Natural killer cell treated with Interleukin-12 subunit alpha and Interleukin-12 subunit beta and Interleukin-15 and Interleukin-18, amount 100 ng/mL, for 72 hours (primary cell): Measurements from ENCODE around the gene CENPH. TPM values are rescaled to one million over a fixed set of nuclear protein-coding genes. Genes with fewer than 3 reads are reported as not detected.
"Not testable (repeated sequence)": the region's sequence is repeated elsewhere in the genome, so short reads cannot be mapped to it uniquely, and the experiment has no call there.

Experiments used
- ATAC-seq, 2 donors: fragments of 150-1000 bp; cut with Tn5 transposase in 1 of 2; sonication (Bioruptor Pico), chemical (Tn5 transposase) in 1 of 2; 2 replicates each; pipeline ENCODE4 v1.10.0; 2021
- DNase-seq: peaks from one replicate; pipeline ENCODE4 v3.0.0; 2022; ENCODE audit warnings: low spot score
- H3K27ac Mint-ChIP-seq, 2 donors: 1 replicate in 1 of 2; 2 replicates in 1 of 2; pipeline ENCODE4 v1.8.0; 2022; ENCODE audit warnings: mixed read lengths in 2 of 2, mild to moderate bottlenecking in 1 of 2, moderate library complexity in 1 of 2
- H3K27me3 Mint-ChIP-seq, 2 donors: 1 replicate in 1 of 2; 2 replicates in 1 of 2; pipeline ENCODE4 v1.8.0; 2022; ENCODE audit warnings: mixed read lengths in 2 of 2
- H3K36me3 Mint-ChIP-seq: one replicate; pipeline ENCODE4 v1.8.0; 2022; ENCODE audit warnings: mixed read lengths
- H3K4me1 Mint-ChIP-seq, 2 donors: 1 replicate in 1 of 2; 2 replicates in 1 of 2; pipeline ENCODE4 v1.8.0; 2022; ENCODE audit warnings: low read depth in 2 of 2, mixed read lengths in 2 of 2, mild to moderate bottlenecking in 1 of 2
- H3K4me3 Mint-ChIP-seq: one replicate; pipeline ENCODE4 v1.8.0; 2022; ENCODE audit warnings: mixed read lengths
- H3K9me3 Mint-ChIP-seq: 2 replicates; pipeline ENCODE4 v1.8.0; 2022; ENCODE audit warnings: mixed read lengths
- total RNA-seq, 2 donors: library from RNA; stranded (reverse); gene quantifications; one replicate each; pipeline ENCODE4 v1.2.3, GENCODE V29; 2022

The CENPH gene
- total RNA-seq, 2 donors from 2014 or later, result 17.1 to 34.9 TPM

DNA sequence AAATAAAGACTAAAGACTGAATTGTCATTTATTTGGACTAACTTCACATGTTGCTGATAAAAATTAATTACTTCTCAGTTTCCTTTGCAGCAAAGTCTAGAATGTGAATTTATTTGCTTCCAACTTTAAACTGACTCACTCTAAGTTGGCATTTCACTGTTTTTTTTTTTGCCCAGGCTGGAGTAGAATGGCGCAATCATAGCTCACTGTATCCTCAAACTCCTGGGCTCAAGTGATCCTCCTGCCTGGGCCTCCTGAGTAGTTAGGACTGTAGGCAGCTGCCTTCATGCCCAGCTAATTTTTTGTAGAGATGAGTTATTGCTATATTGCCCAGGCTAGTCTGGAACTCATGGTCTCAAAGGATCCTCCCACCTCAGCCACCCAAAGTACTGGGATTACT is 18.9 kb upstream of the CENPH start:
- no peak for DNase-seq
- Mint-ChIP-seq H3K9me3 (no peaks in the 10 kb centered on the region), H3K36me3 (peaks cover 17% of the 10 kb centered on the region), H3K4me1 (peaks cover 19 to 24% of the 10 kb centered on the region in 2 donors), H3K27ac (no peak overlapping the region), H3K27me3 (no peaks in the 10 kb centered on the region), H3K4me3 (no peak overlapping the region)
- no peak for ATAC-seq

- no peak for DNase-seq
- ATAC-seq, result no peak
- H3K4me3 Mint-ChIP-seq, result no peak overlapping the region
- no peaks in the 10 kb centered on the region for H3K27me3 Mint-ChIP-seq
- no peak overlapping the region for H3K27ac Mint-ChIP-seq
- H3K9me3 Mint-ChIP-seq, result no peaks in the 10 kb centered on the region
- H3K4me1 Mint-ChIP-seq, result peaks cover 18 to 20% of the 10 kb centered on the region in 2 donors
- peaks cover 17% of the 10 kb centered on the region for H3K36me3 Mint-ChIP-seq
These were observed 18.4 kb upstream of the CENPH start for GRCh38 chr5:69170969-69171368.

DNA sequence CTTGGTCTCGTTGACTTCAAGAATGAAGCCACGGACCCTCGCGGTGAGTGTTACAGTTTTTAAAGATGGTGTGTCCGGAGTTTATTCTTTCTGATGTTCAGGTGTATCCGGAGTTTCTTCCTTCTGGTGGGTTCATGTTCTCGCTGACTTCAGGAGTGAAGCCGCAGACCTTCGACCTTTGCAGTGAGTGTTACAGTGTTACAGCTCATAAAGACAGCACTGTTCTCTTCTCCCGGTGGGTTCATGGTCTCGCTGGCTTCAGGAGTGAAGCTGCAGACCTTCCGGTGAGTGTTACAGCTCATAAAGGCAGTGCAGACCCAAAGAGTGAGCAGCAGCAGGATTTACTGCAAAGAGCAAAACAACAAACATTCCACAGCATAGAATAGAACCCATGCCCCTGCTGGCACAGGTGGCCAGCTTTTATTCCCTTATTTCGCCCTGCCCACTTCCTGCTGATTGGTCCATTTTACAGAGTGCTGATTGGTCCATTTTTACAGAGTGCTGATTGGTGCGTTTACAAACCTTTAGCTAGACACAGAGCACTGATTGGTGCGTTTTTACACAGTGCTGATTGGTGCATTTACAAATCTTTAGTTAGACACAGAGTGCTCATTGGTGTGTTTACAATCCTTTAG is 7.6 kb upstream of the CENPH start:
- H3K4me1 Mint-ChIP-seq, H3K36me3 Mint-ChIP-seq, H3K27ac Mint-ChIP-seq, H3K27me3 Mint-ChIP-seq, H3K9me3 Mint-ChIP-seq, H3K4me3 Mint-ChIP-seq, DNase-seq, ATAC-seq: not testable (repeated sequence)

- H3K36me3 Mint-ChIP-seq, result no peaks in the 10 kb centered on the region
- DNase-seq (no peak), ATAC-seq (no peak)
- no peak overlapping the region for H3K27ac Mint-ChIP-seq
- no peaks in the 10 kb centered on the region for H3K9me3 Mint-ChIP-seq
- no peaks in the 10 kb centered on the region for H3K27me3 Mint-ChIP-seq
- H3K4me1 Mint-ChIP-seq, result peaks cover 5 to 6% of the 10 kb centered on the region in 2 donors
- H3K4me3 Mint-ChIP-seq, result no peak overlapping the region
These were observed 4.8 kb upstream of the CENPH start for GRCh38 chr5:69184621-69185020.

- no peak overlapping the region for H3K27ac Mint-ChIP-seq
- no peak for ATAC-seq
- no peaks in the 10 kb centered on the region for H3K36me3 Mint-ChIP-seq
- H3K27me3 Mint-ChIP-seq, result no peaks in the 10 kb centered on the region
- H3K4me3 Mint-ChIP-seq, result no peak overlapping the region
- H3K4me1 Mint-ChIP-seq, result peaks cover 9 to 12% of the 10 kb centered on the region in 2 donors
- H3K9me3 Mint-ChIP-seq, result no peaks in the 10 kb centered on the region
- no peak for DNase-seq
These were observed 2.0 kb upstream of the CENPH start for GRCh38 chr5:69187342-69187741.

DNA sequence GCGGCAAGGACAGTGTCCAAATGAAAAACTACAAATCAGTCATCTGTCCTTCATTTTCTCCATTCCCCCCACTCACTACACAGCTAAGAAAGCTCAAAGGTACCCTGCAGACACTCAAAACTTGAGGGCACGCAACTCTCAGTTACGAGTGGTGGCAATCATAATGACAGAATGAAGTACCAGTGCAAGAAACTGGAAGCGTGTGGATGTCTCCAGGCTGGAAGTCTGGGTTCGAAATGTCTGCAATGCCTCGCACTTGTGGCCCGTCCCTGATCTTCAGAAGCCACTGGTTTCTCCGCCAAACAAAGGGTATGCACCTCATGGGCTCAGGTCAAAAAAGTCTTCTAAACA is 597 bp upstream of the CENPH start:
- no peaks in the 10 kb centered on the region for H3K27me3 Mint-ChIP-seq
- DNase-seq, result no peak
- no peaks in the 10 kb centered on the region for H3K9me3 Mint-ChIP-seq
- peaks cover 9 to 12% of the 10 kb centered on the region in 2 donors for H3K4me1 Mint-ChIP-seq
- no peak for ATAC-seq
- H3K27ac Mint-ChIP-seq, result peak overlapping the region; percentile 91 to 92
- peak overlapping the region; percentile 91 for H3K4me3 Mint-ChIP-seq
- no peaks in the 10 kb centered on the region for H3K36me3 Mint-ChIP-seq

GRCh38 chr5:69202497-69202896 is 13.1 kb downstream of the CENPH start:
- no peak overlapping the region for H3K4me3 Mint-ChIP-seq
- no peaks in the 10 kb centered on the region for H3K9me3 Mint-ChIP-seq
- no peaks in the 10 kb centered on the region for H3K4me1 Mint-ChIP-seq
- ATAC-seq (no peak), DNase-seq (no peak)
- H3K27me3 Mint-ChIP-seq, result no peaks in the 10 kb centered on the region
- H3K27ac Mint-ChIP-seq, result no peak overlapping the region
- H3K36me3 Mint-ChIP-seq, result no peaks in the 10 kb centered on the region

DNA sequence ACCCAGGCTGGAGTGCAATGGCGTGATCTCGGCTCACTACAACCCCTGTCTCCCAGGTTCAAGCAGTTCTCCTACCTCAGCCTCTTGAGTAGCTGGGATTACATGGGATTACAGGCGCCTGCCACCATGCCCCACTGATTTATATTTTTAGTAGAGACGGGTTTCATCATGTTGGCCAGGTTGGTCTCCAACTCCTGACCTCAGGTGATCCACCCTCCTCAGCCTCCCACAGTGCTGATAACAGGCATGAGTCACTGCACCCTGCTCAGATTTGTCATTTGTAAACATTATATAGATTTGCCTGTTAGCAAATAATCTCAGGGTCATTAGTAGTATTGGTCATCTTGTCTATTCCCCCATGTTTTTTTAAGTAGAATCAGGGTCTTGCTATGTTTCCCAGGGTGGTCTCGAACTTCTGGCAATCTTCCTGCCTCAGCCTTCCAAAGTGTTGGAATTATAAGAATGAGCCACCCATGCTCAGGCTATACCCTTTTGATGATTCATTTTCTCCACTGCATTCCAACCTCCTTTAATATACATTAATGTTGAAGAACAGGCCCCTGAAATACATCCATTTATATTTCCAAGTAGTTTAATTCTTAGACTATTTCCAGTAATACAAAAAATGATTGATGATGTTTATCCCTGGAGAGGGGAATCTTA is 17.3 kb downstream of the CENPH start:
- DNase-seq (no peak), ATAC-seq (no peak)
- Mint-ChIP-seq H3K36me3 (no peaks in the 10 kb centered on the region), H3K4me3 (no peak overlapping the region), H3K9me3 (no peaks in the 10 kb centered on the region), H3K27ac (no peak overlapping the region), H3K4me1 (no peaks in the 10 kb centered on the region), H3K27me3 (no peaks in the 10 kb centered on the region)

DNA sequence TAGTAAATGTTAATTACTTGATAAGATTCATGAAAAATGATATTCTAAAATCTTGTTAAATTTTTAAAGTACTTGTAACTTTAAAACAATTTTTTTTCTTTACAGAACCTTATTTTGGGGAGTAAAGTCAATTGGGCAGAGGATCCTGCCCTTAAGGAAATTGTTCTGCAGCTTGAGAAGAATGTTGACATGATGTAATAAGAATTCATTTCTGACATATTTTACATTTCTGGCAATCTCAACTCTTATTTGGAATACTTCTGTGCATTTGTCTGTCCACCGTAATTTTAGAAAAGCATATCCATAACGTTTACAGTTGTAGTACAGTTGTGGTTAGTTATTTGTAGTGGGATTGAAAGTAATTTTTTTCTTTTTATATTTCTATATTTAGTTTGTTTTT is 20.2 kb downstream of the CENPH start:
- H3K36me3 Mint-ChIP-seq, result no peaks in the 10 kb centered on the region
- no peaks in the 10 kb centered on the region for H3K9me3 Mint-ChIP-seq
- ATAC-seq, result no peak
- DNase-seq, result no peak
- H3K27me3 Mint-ChIP-seq, result no peaks in the 10 kb centered on the region
- no peak overlapping the region for H3K4me3 Mint-ChIP-seq
- no peak overlapping the region for H3K27ac Mint-ChIP-seq
- no peaks in the 10 kb centered on the region for H3K4me1 Mint-ChIP-seq

GRCh38 chr5:69211200-69211599 is 21.8 kb downstream of the CENPH start:
- H3K9me3 Mint-ChIP-seq, result no peaks in the 10 kb centered on the region
- ATAC-seq (no peak), DNase-seq (no peak)
- no peak overlapping the region for H3K4me3 Mint-ChIP-seq
- no peak overlapping the region for H3K27ac Mint-ChIP-seq
- no peaks in the 10 kb centered on the region for H3K36me3 Mint-ChIP-seq
- peaks cover 3 to 4% of the 10 kb centered on the region in 2 donors for H3K4me1 Mint-ChIP-seq
- no peaks in the 10 kb centered on the region for H3K27me3 Mint-ChIP-seq

DNA sequence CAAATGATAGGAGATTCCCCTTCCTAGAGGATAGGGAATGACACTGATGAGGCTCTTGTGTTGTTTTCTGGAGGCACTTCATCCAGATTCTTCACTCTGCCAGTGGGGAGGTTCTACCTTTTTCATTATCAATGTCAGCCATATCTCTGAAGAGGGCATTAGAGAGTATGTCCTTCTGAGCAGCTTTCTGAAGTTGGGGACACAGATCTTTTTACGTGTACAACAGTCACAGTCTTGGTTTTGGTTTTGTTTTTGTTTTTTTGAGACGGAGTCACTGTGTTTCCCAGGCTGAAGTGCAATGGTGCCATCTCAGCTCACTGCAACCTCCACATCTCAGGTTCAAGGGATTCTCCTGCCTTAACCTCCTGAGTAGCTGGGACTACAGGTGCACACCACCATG is 22.6 kb downstream of the CENPH start:
- Mint-ChIP-seq H3K27me3 (no peaks in the 10 kb centered on the region), H3K9me3 (no peaks in the 10 kb centered on the region), H3K36me3 (no peaks in the 10 kb centered on the region), H3K4me1 (peaks cover 3 to 4% of the 10 kb centered on the region in 2 donors), H3K27ac (no peak overlapping the region), H3K4me3 (no peak overlapping the region)
- ATAC-seq (no peak), DNase-seq (no peak)

GRCh38 chr5:69213513-69214215 is 24.3 kb downstream of the CENPH start:
- Mint-ChIP-seq H3K9me3 (no peaks in the 10 kb centered on the region), H3K36me3 (no peaks in the 10 kb centered on the region), H3K27ac (no peak overlapping the region), H3K4me3 (no peak overlapping the region), H3K27me3 (no peaks in the 10 kb centered on the region), H3K4me1 (peaks cover 6 to 9% of the 10 kb centered on the region in 2 donors)
- ATAC-seq (no peak), DNase-seq (no peak)

- ATAC-seq (no peak), DNase-seq (no peak)
- peak overlapping the region; percentile 95 to 98 for H3K27ac Mint-ChIP-seq
- no peaks in the 10 kb centered on the region for H3K9me3 Mint-ChIP-seq
- H3K36me3 Mint-ChIP-seq, result no peaks in the 10 kb centered on the region
- H3K4me3 Mint-ChIP-seq, result peak overlapping the region; percentile 100
- H3K4me1 Mint-ChIP-seq, result peaks cover 8 to 13% of the 10 kb centered on the region in 2 donors
- H3K27me3 Mint-ChIP-seq, result no peaks in the 10 kb centered on the region
These were observed 27.7 kb downstream of the CENPH start for GRCh38 chr5:69217151-69217511.
